HEK293 (cell line): ENCODE results near the gene ADAMTS9.
A peak's percentile ranks its signal among the peaks of the same experiment; 100 is the strongest.

ENCODE experiments used
- CTCF ChIA-PET: fragments of 350-600 bp; formaldehyde crosslinking; extraction: SDS; loops from one replicate; lab custom pipeline; 2021; ENCODE audit warnings: antibody characterized with exemption; lab: Yijun Ruan, JAX
- POLR2A ChIA-PET: fragments of 300-600 bp; formaldehyde crosslinking; extraction: SDS; loops from one replicate; lab custom pipeline; 2020; ENCODE audit warnings: antibody characterized with exemption, inconsistent platforms; lab: Yijun Ruan, JAX
- H3K27ac ChIP-seq: fragments of 200-500 bp; sonication (Bioruptor generic); 2 replicates; pipeline ENCODE4 v1.5.1; 2014; ENCODE audit warnings: low read depth, low read length, control low read depth, inconsistent platforms; ENCODE audit errors: extremely low read depth
- H3K36me3 ChIP-seq, 2 experiments: fragments of 200-500 bp in 1 of 2; sonication (Bioruptor generic) in 1 of 2; 1 replicate in 1 of 2; 2 replicates in 1 of 2; pipeline ENCODE4 v1.5.1; 2014 to 2017; ENCODE audit warnings: inconsistent platforms in 2 of 2, low read length in 2 of 2; ENCODE audit not compliant: control insufficient read depth in 2 of 2, insufficient read depth in 1 of 2
- H3K4me1 ChIP-seq: fragments of 200-500 bp; sonication (Bioruptor generic); 2 replicates; pipeline ENCODE4 v1.5.1; 2014; ENCODE audit warnings: mild to moderate bottlenecking, low read length, inconsistent platforms; ENCODE audit not compliant: control insufficient read depth, insufficient read depth
- H3K4me3 ChIP-seq: 2 replicates; pipeline ENCODE4 v1.5.1; 2011; ENCODE audit warnings: low read depth, mild to moderate bottlenecking, control low read depth, low read length, moderate library complexity
- H3K9me3 ChIP-seq: fragments of 200-500 bp; sonication (Bioruptor generic); 2 replicates; pipeline ENCODE4 v1.5.1; 2014; ENCODE audit warnings: low read depth, low read length, inconsistent platforms; ENCODE audit not compliant: control insufficient read depth, insufficient read depth
- GLI2 ChIP-seq: fragments of 450-650 bp; formaldehyde crosslinking; IDR thresholded peaks from 2 replicates; pipeline ENCODE4; 2017; ENCODE audit warnings: missing biosample characterization, missing genetic modification characterization, low read depth, borderline replicate concordance
- KLF8 ChIP-seq: fragments of 450-650 bp; formaldehyde crosslinking; IDR thresholded peaks from 2 replicates; pipeline ENCODE4 v1.5.1; 2016; ENCODE audit warnings: missing biosample characterization, missing genetic modification characterization
- KLF9 ChIP-seq: fragments of 450-650 bp; formaldehyde crosslinking; IDR thresholded peaks from 2 replicates; pipeline ENCODE4 v1.5.1; 2016; ENCODE audit warnings: missing biosample characterization, missing genetic modification characterization, low read depth
- MEIS1 ChIP-seq: sonication (generic); formaldehyde crosslinking; IDR thresholded peaks from 2 replicates; pipeline ENCODE4 v1.8.1; 2022; ENCODE audit warnings: missing genetic modification reagents, mild to moderate bottlenecking, borderline replicate concordance
- MZF1 ChIP-seq: fragments of 450-650 bp; formaldehyde crosslinking; IDR thresholded peaks from 2 replicates; pipeline ENCODE4 v1.5.1; 2017; ENCODE audit warnings: missing biosample characterization, missing genetic modification characterization, borderline replicate concordance
- SETDB1 ChIP-seq: IDR thresholded peaks from one replicate; pipeline ENCODE4 v1.6.1; 2017; ENCODE audit warnings: mild to moderate bottlenecking, low read length, moderate library complexity, mixed read lengths; ENCODE audit not compliant: insufficient read length
- ZBTB8A ChIP-seq: fragments of 450-650 bp; formaldehyde crosslinking; IDR thresholded peaks from 2 replicates; pipeline ENCODE4 v1.5.1; 2016; ENCODE audit warnings: missing biosample characterization, missing genetic modification characterization
- ZEB2 ChIP-seq: fragments of 450-650 bp; formaldehyde crosslinking; IDR thresholded peaks from 2 replicates; pipeline ENCODE4 v1.5.1; 2016; ENCODE audit warnings: missing biosample characterization, missing genetic modification characterization
- ZFHX2 ChIP-seq: fragments of 450-650 bp; formaldehyde crosslinking; conservative IDR thresholded peaks from 2 replicates; pipeline ENCODE4 v1.5.1; 2016; ENCODE audit warnings: missing biosample characterization, missing genetic modification characterization
- ZFP69B ChIP-seq: fragments of 450-650 bp; formaldehyde crosslinking; IDR thresholded peaks from 2 replicates; pipeline ENCODE4 v1.5.1; 2016; ENCODE audit warnings: missing biosample characterization, missing genetic modification characterization
- ZNF146 ChIP-seq: fragments of 450-650 bp; formaldehyde crosslinking; IDR thresholded peaks from 2 replicates; pipeline ENCODE4 v1.5.1; 2016; ENCODE audit warnings: missing biosample characterization, missing genetic modification characterization
- ZNF26 ChIP-seq: fragments of 450-650 bp; formaldehyde crosslinking; IDR thresholded peaks from 2 replicates; pipeline ENCODE4 v1.5.1; 2016; ENCODE audit warnings: missing biosample characterization, missing genetic modification characterization
- ZNF292 ChIP-seq: fragments of 450-650 bp; formaldehyde crosslinking; IDR thresholded peaks from 2 replicates; pipeline ENCODE4 v1.5.1; 2016; ENCODE audit warnings: low read depth, missing biosample characterization, missing genetic modification characterization, borderline replicate concordance
- ZNF341 ChIP-seq: fragments of 450-650 bp; formaldehyde crosslinking; IDR thresholded peaks from 2 replicates; pipeline ENCODE4; 2016; ENCODE audit warnings: low read depth, missing biosample characterization, missing genetic modification characterization
- ZNF354C ChIP-seq: fragments of 450-650 bp; formaldehyde crosslinking; IDR thresholded peaks from 2 replicates; pipeline ENCODE4 v1.5.1; 2016; ENCODE audit warnings: missing biosample characterization, missing genetic modification characterization, low read depth, borderline replicate concordance
- ZNF366 ChIP-seq: fragments of 450-650 bp; formaldehyde crosslinking; conservative IDR thresholded peaks from 2 replicates; pipeline ENCODE4 v1.5.1; 2016; ENCODE audit warnings: missing biosample characterization, missing genetic modification characterization
- ZNF48 ChIP-seq: fragments of 450-650 bp; formaldehyde crosslinking; IDR thresholded peaks from 2 replicates; pipeline ENCODE4 v1.5.1; 2016; ENCODE audit warnings: missing biosample characterization, missing genetic modification characterization
- ZNF488 ChIP-seq: fragments of 450-650 bp; formaldehyde crosslinking; IDR thresholded peaks from 2 replicates; pipeline ENCODE4 v1.5.1; 2016; ENCODE audit warnings: missing biosample characterization, missing genetic modification characterization
- ZNF549 ChIP-seq: fragments of 450-650 bp; IDR thresholded peaks from 2 replicates; pipeline ENCODE4 v1.5.1; 2018; ENCODE audit warnings: missing biosample characterization, missing genetic modification characterization, mild to moderate bottlenecking, inconsistent platforms, moderate library complexity
- ZNF626 ChIP-seq: fragments of 450-650 bp; sonication (Bioruptor Pico); formaldehyde crosslinking; IDR thresholded peaks from 2 replicates; pipeline ENCODE4 v1.5.1; 2018; ENCODE audit warnings: missing biosample characterization, missing genetic modification characterization, inconsistent platforms
- ZNF677 ChIP-seq: fragments of 450-650 bp; IDR thresholded peaks from 2 replicates; pipeline ENCODE4 v1.5.0; 2018; ENCODE audit warnings: missing biosample characterization, mild to moderate bottlenecking, missing genetic modification characterization, moderate library complexity
- ZNF791 ChIP-seq: fragments of 450-650 bp; formaldehyde crosslinking; IDR thresholded peaks from 2 replicates; pipeline ENCODE4 v1.5.1; 2016; ENCODE audit warnings: missing biosample characterization, missing genetic modification characterization
- TF ChIP-seq, protein P1 (sequence below): fragments of 450-650 bp; formaldehyde crosslinking; IDR thresholded peaks from 2 replicates; pipeline ENCODE4 v1.5.1; 2016; ENCODE audit warnings: missing biosample characterization, missing genetic modification characterization
- TF ChIP-seq, protein P2 (sequence below): fragments of 450-650 bp; formaldehyde crosslinking; IDR thresholded peaks from 2 replicates; pipeline ENCODE4 v1.5.1; 2017; ENCODE audit warnings: missing biosample characterization, missing genetic modification characterization

Gene ADAMTS9

GRCh38 chr3:64715211-64715982 lies 27.6 kb upstream of the ADAMTS9 start:
- TF ChIP-seq ZNF626 (tag by site-specific recombination), result no peak
- no peak for TF ChIP-seq KLF9 (tag by site-specific recombination)
- no peak for TF ChIP-seq ZNF791
- TF ChIP-seq ZNF341 (tag by site-specific recombination), result no peak
- TF ChIP-seq ZNF488 (tag by site-specific recombination), result no peak
- TF ChIP-seq ZBTB8A (tag by site-specific recombination), result no peak
- TF ChIP-seq ZNF366 (tag by site-specific recombination), result no peak
- POLR2A ChIA-PET, result no interaction called here

DNA sequence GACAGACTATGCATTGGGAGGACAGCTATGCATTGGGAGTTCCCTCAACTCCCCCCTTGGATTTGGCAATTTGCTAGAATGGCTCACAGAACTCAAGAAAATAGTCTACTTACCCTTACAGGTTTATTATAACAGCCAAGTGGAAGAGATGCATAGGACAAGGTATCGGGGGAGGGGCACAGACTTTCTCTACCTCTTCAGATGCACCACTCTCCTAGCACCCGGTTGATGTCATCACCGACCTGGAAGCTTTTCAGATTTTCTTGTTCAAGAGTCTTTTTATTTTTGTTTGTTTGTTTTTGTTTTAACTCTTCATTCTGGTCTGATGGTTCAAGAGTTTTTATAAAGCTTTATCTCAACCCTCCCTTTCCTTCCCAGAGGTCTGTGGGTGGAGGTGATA lies 20.7 kb upstream of the ADAMTS9 start:
- CTCF ChIA-PET, result no interaction called here
- POLR2A ChIA-PET, result no interaction called here

More at GRCh38 chr3:64715211-64715982, 27.6 kb upstream of the ADAMTS9 start:
- Histone ChIP-seq H3K4me3 (no peak overlapping the region), H3K4me1 (no peaks in the 10 kb centered on the region), H3K9me3 (no peaks in the 10 kb centered on the region), H3K36me3 (no peaks in the 10 kb centered on the region), H3K27ac (no peak overlapping the region)
- CTCF ChIA-PET, result interaction anchor here (0.6 to 1.1 kb wide), 2 partner anchors 38 to 181 kb away, joined by 3 read pairs; no protein-coding TSS in a partner anchor

DNA sequence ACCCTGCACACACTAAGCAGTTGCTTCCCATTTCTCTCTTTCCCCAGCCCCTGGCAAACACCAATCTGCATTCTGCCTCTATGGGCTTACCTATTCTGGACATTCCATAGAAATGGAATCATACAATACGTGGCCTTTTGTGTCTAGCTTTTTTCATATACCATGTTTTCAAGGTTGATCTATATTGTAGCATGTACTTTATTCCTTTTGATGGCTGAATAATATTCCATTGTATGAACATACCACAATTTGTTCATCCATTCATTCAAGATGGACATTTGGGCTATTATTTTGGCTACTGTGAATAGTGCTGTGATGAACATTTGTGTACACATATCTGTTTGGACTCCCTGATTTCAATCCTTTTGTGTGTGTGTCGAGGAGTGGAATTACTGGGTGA lies 18.1 kb upstream of the ADAMTS9 start:
- no peak overlapping the region for H3K4me3 ChIP-seq
- H3K4me1 ChIP-seq, result no peaks in the 10 kb centered on the region
- no peaks in the 10 kb centered on the region for H3K9me3 ChIP-seq
- POLR2A ChIA-PET, result no interaction called here
- no peaks in the 10 kb centered on the region for H3K36me3 ChIP-seq
- CTCF ChIA-PET, result no interaction called here
- no peak overlapping the region for H3K27ac ChIP-seq
- TF ChIP-seq, protein P1, sequence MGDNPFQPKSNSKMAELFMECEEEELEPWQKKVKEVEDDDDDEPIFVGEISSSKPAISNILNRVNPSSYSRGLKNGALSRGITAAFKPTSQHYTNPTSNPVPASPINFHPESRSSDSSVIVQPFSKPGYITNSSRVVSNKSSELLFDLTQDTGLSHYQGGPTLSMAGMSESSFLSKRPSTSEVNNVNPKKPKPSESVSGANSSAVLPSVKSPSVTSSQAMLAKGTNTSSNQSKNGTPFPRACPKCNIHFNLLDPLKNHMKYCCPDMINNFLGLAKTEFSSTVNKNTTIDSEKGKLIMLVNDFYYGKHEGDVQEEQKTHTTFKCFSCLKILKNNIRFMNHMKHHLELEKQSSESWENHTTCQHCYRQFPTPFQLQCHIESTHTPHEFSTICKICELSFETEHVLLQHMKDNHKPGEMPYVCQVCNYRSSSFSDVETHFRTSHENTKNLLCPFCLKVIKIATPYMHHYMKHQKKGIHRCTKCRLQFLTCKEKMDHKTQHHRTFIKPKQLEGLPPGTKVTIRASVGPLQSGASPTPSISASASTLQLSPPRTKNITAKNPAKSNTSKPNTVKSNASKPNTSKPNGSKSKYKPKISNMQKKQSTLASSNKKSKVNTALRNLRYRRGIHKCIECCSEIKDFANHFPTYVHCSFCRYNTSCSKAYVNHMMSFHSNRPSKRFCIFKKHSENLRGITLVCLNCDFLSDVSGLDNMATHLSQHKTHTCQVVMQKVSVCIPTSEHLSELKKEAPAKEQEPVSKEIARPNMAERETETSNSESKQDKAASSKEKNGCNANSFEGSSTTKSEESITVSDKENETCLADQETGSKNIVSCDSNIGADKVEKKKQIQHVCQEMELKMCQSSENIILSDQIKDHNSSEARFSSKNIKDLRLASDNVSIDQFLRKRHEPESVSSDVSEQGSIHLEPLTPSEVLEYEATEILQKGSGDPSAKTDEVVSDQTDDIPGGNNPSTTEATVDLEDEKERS (tag by site-specific recombination), result no peak
- no peak for TF ChIP-seq MZF1 (tag by site-specific recombination)
- TF ChIP-seq, protein P2, sequence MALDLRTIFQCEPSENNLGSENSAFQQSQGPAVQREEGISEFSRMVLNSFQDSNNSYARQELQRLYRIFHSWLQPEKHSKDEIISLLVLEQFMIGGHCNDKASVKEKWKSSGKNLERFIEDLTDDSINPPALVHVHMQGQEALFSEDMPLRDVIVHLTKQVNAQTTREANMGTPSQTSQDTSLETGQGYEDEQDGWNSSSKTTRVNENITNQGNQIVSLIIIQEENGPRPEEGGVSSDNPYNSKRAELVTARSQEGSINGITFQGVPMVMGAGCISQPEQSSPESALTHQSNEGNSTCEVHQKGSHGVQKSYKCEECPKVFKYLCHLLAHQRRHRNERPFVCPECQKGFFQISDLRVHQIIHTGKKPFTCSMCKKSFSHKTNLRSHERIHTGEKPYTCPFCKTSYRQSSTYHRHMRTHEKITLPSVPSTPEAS (tag by site-specific recombination), result no peak
- no peak for TF ChIP-seq GLI2
- TF ChIP-seq KLF8 (tag by site-specific recombination), result no peak
- TF ChIP-seq ZNF292, result no peak
- TF ChIP-seq ZNF146, result peak; percentile 55; the same call in 1 of the 2 replicates
- no peak for TF ChIP-seq ZEB2 (tag by site-specific recombination)
- TF ChIP-seq, all 188 proteins: peak for 1

More for the DNA sequence above, 20.7 kb upstream of the ADAMTS9 start:
- no peaks in the 10 kb centered on the region for H3K9me3 ChIP-seq
- H3K4me1 ChIP-seq, result no peaks in the 10 kb centered on the region
- no peaks in the 10 kb centered on the region for H3K36me3 ChIP-seq
- TF ChIP-seq ZNF549, result no peak
- no peak for TF ChIP-seq KLF8 (tag by site-specific recombination)
- no peak for TF ChIP-seq MEIS1 (CRISPR knock-in tag)
- TF ChIP-seq ZFHX2 (tag by site-specific recombination), result no peak
- no peak for TF ChIP-seq ZNF677 (tag by site-specific recombination)
- TF ChIP-seq SETDB1, result no peak
- TF ChIP-seq ZFP69B, result no peak
- TF ChIP-seq ZNF48 (tag by site-specific recombination), result no peak
- TF ChIP-seq ZNF354C (tag by site-specific recombination), result no peak
- TF ChIP-seq ZNF26 (tag by site-specific recombination), result no peak
- H3K27ac ChIP-seq, result no peak overlapping the region
- no peak overlapping the region for H3K4me3 ChIP-seq
